Ishikawa (cell line): Measurements from ENCODE around the gene NOTCH1.

Experiments used
- CEBPB ChIP-seq: IDR thresholded peaks from 2 replicates; pipeline ENCODE4 v1.6.1; 2012
- CREB1 ChIP-seq: IDR thresholded peaks from 2 replicates; pipeline ENCODE4 v1.6.1; 2012; ENCODE audit warnings: low read depth
- EGR1 ChIP-seq: IDR thresholded peaks from 2 replicates; pipeline ENCODE4 v1.6.1; 2012
- EP300 ChIP-seq: IDR thresholded peaks from 2 replicates; pipeline ENCODE4 v1.6.1; 2012; ENCODE audit warnings: borderline replicate concordance
- FOXM1 ChIP-seq: IDR thresholded peaks from 2 replicates; pipeline ENCODE4 v1.6.1; 2012; ENCODE audit warnings: low read depth, borderline replicate concordance
- NFIC ChIP-seq: IDR thresholded peaks from 2 replicates; pipeline ENCODE4 v1.6.1; 2012
- RAD21 ChIP-seq: IDR thresholded peaks from 2 replicates; pipeline ENCODE4 v1.6.1; 2012; ENCODE audit warnings: low read depth
- TAF1 ChIP-seq: IDR thresholded peaks from 2 replicates; pipeline ENCODE4 v1.6.1; 2012; ENCODE audit warnings: low read depth, mild to moderate bottlenecking
- TCF12 ChIP-seq: IDR thresholded peaks from 2 replicates; pipeline ENCODE4 v1.6.1; 2012; ENCODE audit warnings: low read depth
- TEAD4 ChIP-seq: IDR thresholded peaks from 2 replicates; pipeline ENCODE4 v1.6.1; 2012
- YY1 ChIP-seq: IDR thresholded peaks from 2 replicates; pipeline ENCODE4 v1.6.1; 2012; ENCODE audit warnings: low read depth
- ZBTB7A ChIP-seq: IDR thresholded peaks from 2 replicates; pipeline ENCODE4 v1.6.1; 2012; ENCODE audit warnings: low read depth
- TF ChIP-seq, protein P1 (sequence below): IDR thresholded peaks from 2 replicates; pipeline ENCODE4 v1.6.1; 2012
- TF ChIP-seq, protein P2 (sequence below): IDR thresholded peaks from 2 replicates; pipeline ENCODE4 v1.6.1; 2012; ENCODE audit warnings: low read depth, mild to moderate bottlenecking
- TF ChIP-seq, protein P3 (sequence below): IDR thresholded peaks from 2 replicates; pipeline ENCODE4 v1.6.1; 2012

NOTCH1 gene

DNA sequence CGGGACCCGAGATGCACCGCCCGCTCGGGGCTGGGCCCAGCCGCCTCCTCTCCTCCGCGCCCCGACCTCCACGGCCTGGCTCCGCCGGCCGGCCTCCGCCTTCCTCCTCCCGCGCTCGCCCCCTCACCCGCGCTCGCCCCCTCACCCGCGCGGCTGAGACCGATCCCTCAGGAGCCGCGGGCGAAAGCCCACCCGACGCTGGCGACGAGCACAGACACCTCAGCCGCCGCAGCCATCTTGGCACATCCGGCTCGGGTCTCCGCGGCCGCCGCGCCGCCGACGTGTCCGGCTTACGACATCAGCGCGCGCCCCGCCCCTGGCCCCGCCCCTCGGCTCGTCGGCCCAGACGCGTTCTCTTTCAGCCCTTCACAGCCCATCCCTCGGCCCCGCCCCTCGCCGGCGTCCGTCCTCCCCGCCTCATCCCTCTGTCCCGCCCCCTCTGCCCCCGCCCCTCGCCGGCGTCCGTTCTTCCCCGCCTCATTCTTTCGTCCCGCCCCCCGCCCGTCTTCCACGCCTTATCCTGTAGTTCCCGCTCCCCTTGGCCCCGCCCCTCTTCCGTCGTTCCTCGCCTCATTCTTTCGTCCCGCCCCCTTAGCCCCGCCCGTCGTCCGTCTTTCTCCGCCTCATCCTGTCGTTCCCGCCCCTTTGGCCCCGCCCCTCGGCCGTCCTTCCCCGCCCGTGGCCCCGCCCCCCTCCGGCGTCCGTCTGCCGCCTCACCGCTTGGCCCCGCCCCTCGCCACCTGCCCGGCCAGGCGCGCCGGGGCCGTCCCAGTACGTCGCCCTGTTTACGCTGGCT is 62.9 kb downstream of the NOTCH1 start, which contains the start of gene SEC16A:
TSS of gene SEC16A (minus strand) at position 248 of the 796 bp plus-strand sequence. CDS start 5,425 bp downstream, outside the sequence.
- TF ChIP-seq, protein P1, sequence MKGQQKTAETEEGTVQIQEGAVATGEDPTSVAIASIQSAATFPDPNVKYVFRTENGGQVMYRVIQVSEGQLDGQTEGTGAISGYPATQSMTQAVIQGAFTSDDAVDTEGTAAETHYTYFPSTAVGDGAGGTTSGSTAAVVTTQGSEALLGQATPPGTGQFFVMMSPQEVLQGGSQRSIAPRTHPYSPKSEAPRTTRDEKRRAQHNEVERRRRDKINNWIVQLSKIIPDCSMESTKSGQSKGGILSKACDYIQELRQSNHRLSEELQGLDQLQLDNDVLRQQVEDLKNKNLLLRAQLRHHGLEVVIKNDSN = no peak
- no peak for TF ChIP-seq EP300
- TF ChIP-seq FOXM1 = no peak
- peak; percentile 88 for TF ChIP-seq TAF1
- peak; percentile 20; the same call in 1 of the 2 replicates for TF ChIP-seq CEBPB
- TF ChIP-seq, protein P2, sequence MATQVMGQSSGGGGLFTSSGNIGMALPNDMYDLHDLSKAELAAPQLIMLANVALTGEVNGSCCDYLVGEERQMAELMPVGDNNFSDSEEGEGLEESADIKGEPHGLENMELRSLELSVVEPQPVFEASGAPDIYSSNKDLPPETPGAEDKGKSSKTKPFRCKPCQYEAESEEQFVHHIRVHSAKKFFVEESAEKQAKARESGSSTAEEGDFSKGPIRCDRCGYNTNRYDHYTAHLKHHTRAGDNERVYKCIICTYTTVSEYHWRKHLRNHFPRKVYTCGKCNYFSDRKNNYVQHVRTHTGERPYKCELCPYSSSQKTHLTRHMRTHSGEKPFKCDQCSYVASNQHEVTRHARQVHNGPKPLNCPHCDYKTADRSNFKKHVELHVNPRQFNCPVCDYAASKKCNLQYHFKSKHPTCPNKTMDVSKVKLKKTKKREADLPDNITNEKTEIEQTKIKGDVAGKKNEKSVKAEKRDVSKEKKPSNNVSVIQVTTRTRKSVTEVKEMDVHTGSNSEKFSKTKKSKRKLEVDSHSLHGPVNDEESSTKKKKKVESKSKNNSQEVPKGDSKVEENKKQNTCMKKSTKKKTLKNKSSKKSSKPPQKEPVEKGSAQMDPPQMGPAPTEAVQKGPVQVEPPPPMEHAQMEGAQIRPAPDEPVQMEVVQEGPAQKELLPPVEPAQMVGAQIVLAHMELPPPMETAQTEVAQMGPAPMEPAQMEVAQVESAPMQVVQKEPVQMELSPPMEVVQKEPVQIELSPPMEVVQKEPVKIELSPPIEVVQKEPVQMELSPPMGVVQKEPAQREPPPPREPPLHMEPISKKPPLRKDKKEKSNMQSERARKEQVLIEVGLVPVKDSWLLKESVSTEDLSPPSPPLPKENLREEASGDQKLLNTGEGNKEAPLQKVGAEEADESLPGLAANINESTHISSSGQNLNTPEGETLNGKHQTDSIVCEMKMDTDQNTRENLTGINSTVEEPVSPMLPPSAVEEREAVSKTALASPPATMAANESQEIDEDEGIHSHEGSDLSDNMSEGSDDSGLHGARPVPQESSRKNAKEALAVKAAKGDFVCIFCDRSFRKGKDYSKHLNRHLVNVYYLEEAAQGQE = no peak
- no peak for TF ChIP-seq TEAD4
- TF ChIP-seq TCF12 = peak; percentile 36; the same call in 1 of the 2 replicates
- peak; percentile 92 for TF ChIP-seq CREB1
- TF ChIP-seq EGR1 = no peak
- TF ChIP-seq YY1 = peak; percentile 95
- no peak for TF ChIP-seq RAD21
- no peak for TF ChIP-seq NFIC
- TF ChIP-seq ZBTB7A = no peak
- TF ChIP-seq, protein P3, sequence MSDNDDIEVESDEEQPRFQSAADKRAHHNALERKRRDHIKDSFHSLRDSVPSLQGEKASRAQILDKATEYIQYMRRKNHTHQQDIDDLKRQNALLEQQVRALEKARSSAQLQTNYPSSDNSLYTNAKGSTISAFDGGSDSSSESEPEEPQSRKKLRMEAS = peak; percentile 57; the same call in 1 of the 2 replicates

DNA sequence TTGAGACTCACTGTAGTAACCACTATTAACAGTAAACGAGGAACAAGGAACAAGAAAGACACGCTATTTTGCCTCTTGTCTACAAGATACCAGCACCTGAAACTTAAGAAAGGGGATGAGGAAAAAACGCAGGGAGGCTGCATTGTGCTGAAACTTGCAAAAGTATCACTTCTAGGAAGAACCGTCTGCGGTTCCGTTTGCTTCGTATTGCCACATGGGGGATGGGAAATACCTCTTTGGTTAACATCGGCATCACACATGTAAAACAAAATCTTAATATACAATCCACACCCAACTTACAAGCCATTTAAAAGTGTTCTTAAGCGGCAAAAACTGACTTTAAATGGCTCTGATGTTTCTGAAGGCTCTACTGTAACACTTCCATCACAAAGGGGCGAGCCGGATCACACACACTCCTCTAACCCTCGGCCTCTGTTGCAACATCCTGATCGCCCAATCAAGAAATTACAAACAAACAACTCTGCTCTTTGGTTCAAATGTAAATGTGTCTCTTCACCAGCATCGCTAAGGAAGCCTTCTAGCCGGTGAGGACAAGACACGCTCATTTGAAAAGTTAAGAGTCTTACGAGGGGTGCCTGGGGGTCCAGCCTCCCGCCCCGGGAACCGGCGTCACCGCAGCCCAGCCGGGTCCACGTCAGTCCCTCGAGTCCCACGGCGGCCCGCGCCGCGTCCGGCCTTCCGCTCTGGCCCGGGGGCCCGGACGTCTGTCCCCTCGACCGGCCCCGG is 63.6 kb downstream of the NOTCH1 start:
- TF ChIP-seq EP300 = no peak
- TF ChIP-seq CEBPB = peak; percentile 67

DNA sequence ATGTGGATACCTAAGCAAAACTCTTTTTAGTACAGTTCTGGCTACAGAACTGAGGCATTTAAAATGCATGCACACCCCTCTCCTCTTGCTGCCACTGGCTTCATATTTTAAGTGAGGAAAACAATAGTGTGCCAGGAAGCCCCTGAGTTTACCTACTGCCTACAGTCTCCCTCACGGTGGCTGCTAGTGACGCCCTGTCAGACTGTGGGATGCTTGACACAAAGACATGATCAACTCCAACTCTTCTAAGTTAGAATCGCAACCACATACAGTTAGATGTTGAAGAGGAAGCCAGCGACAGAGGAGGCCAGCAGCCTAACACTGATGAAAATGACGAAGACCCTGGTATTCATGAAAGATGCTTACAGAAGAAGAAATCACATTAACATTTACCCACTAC is 64.3 kb downstream of the NOTCH1 start:
- TF ChIP-seq EP300 (no peak), TCF12 (no peak), ZBTB7A (no peak), CREB1 (no peak), EGR1 (no peak), FOXM1 (no peak), NFIC (no peak), CEBPB (no peak)
- TF ChIP-seq, protein P1 = no peak
- TF ChIP-seq, protein P2 = no peak

DNA sequence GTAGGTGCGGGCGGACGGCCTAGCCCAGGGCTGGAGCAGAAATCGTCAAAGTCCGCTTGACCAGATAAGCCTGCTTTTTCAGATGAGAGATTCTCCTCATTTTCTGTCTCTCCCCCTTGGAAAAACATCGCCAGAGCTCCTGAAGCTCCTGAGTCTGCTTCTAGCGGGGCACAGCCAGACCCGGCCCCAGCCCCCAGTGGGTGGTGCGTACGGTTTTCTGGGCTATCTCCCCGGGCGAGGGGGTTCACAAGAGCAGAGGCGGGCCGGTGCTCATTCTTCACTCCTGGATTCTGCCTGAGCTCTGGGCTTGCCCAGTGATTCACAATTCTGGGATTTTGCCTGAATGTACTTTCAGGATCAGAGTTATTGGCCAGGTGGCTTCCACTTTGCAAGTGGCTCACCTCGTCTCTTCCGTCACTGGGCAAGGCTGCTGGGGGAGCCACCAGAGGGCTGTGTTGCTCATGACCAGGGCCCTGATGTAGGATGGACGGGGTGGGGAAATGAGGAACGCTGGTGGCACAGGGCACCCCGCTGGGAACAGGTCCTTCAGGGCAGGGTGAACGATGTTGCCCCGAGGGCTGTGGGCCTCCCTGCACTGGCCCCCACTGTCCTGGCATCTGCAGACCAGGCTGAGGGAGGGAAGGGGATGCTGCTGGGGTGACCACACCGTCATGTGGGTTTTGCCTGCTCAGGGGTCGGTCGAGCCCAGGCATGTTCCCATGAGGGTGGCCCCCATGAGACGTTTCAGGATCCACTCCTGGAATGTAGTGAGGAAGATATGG is 69.3 kb downstream of the NOTCH1 start:
- TF ChIP-seq FOXM1 = no peak

DNA sequence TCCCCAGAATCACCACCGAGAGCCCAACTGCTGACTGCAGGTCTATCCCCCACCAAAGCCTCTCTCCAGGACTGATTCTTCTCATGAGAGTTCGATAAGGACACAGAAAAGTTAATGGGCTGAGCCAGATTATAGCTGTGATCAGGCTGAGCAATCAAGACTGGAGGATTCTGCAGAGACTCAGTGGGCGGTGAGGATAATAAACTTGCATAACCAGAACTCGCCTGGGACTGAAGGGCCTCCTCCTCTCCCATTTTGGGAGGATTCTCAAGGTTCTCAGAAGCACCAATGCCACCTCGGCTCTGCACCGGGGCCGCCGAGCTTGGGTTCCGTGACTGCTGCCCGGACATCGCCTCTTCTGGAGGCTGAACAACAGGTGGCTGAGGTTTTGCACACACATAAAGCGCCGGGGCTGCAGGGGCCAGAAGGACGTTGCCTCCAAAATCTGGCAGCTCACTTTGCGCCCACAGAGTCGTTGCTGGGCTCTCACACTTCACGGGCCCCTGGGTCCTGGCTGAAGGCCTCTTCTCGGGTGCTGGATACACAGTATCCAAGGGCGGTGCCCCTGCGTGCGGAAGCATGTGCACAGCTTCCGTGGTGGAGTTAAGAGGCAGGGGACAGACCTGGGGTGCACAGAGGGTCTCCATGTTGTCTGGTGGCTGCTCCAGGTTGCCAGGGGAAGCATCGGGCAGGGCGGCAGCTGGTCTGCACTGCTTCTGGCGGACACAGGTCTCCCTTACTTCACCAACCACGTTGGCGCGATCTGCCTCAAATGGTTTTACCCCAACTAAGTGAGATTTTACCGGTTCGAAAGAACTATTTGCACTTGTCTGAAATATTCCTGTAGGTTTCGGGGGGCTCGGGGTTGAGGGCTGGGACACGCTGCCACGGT is 70.6 kb downstream of the NOTCH1 start:
- TF ChIP-seq, protein P3 = no peak
- TF ChIP-seq, protein P2 = no peak
- TF ChIP-seq EGR1 (no peak), ZBTB7A (no peak), YY1 (no peak), TCF12 (no peak), TEAD4 (no peak), CREB1 (no peak), RAD21 (no peak), EP300 (no peak), NFIC (no peak), FOXM1 (no peak), TAF1 (no peak), CEBPB (no peak)
- TF ChIP-seq, protein P1 = no peak
